GM06990 (cell line): ENCODE data around the gene ZDHHC3.

ENCODE experiments used
- DNase-seq: peaks from one replicate; pipeline ENCODE4 v3.0.0-alpha.2; 2011; ENCODE audit not compliant: insufficient read length; ENCODE audit errors: extremely low read depth
- H3K27me3 ChIP-seq: replicated peaks from 2 replicates; pipeline ENCODE4 v1.6.0; 2011; ENCODE audit warnings: low read length; ENCODE audit not compliant: control insufficient read depth, insufficient read depth
- H3K36me3 ChIP-seq: 2 replicates; pipeline ENCODE4 v1.5.1; 2011; ENCODE audit warnings: low read length; ENCODE audit not compliant: control insufficient read depth, insufficient read depth
- H3K4me3 ChIP-seq: replicated peaks from 2 replicates; pipeline ENCODE4 v1.5.1; 2011; ENCODE audit warnings: low read depth, mild to moderate bottlenecking, control low read depth, low read length
- CTCF ChIP-seq: IDR thresholded peaks from 2 replicates; pipeline ENCODE4 v1.5.1; 2011; ENCODE audit warnings: low read length, control low read depth, mild to moderate bottlenecking, inconsistent platforms; ENCODE audit not compliant: insufficient read depth, poor library complexity, severe bottlenecking

The ZDHHC3 gene

GRCh38 chr3:44892689-44893088 lies 83.3 kb downstream of the ZDHHC3 start:
- no peak for DNase-seq
- Histone ChIP-seq H3K27me3 (no peaks in the 10 kb centered on the region), H3K36me3 (no peaks in the 10 kb centered on the region), H3K4me3 (no peak overlapping the region)
- no peak for TF ChIP-seq CTCF

GRCh38 chr3:44890852-44891251 lies 85.1 kb downstream of the ZDHHC3 start:
- no peak for TF ChIP-seq CTCF
- no peak for DNase-seq
- no peaks in the 10 kb centered on the region for H3K27me3 ChIP-seq
- no peaks in the 10 kb centered on the region for H3K36me3 ChIP-seq
- no peak overlapping the region for H3K4me3 ChIP-seq

- Histone ChIP-seq H3K36me3 (no peaks in the 10 kb centered on the region), H3K27me3 (0 out of 2 replicates have a peak, but pooled peaks cover 1% of the 10 kb centered on the region), H3K4me3 (no peak overlapping the region)
- no peak for TF ChIP-seq CTCF
- DNase-seq: no peak
Measured at GRCh38 chr3:44890258-44890657, 85.7 kb downstream of the ZDHHC3 start.

GRCh38 chr3:44887101-44887500 lies 88.9 kb downstream of the ZDHHC3 start:
- no peak for DNase-seq
- no peak for TF ChIP-seq CTCF
- Histone ChIP-seq H3K27me3 (peaks cover 1% of the 10 kb centered on the region; the same call in 1 of the 2 replicates), H3K4me3 (no peak overlapping the region), H3K36me3 (no peaks in the 10 kb centered on the region)

GRCh38 chr3:44886561-44886960 lies 89.4 kb downstream of the ZDHHC3 start:
- Histone ChIP-seq H3K4me3 (no peak overlapping the region), H3K36me3 (no peaks in the 10 kb centered on the region), H3K27me3 (peaks cover 1% of the 10 kb centered on the region; the same call in 1 of the 2 replicates)
- DNase-seq: no peak
- no peak for TF ChIP-seq CTCF

GRCh38 chr3:44885618-44886017 lies 90.4 kb downstream of the ZDHHC3 start:
- H3K4me3 ChIP-seq: no peak overlapping the region
- DNase-seq: no peak
- no peak for TF ChIP-seq CTCF
- peaks cover 1% of the 10 kb centered on the region; the same call in 1 of the 2 replicates for H3K27me3 ChIP-seq
- H3K36me3 ChIP-seq: no peaks in the 10 kb centered on the region
